Measurements from ENCODE around the gene ZNF316. TPM values are rescaled to one million over a fixed set of nuclear protein-coding genes. Genes with fewer than 3 reads are reported as not detected.
"Not testable (repeated sequence)": the region's sequence is repeated elsewhere in the genome, so short reads cannot be mapped to it uniquely, and the experiment has no call there.

ZNF316 gene
- total and polyA plus RNA-seq, 4 donors, result 5.6 to 42.0 (median 26.6) TPM

- Histone ChIP-seq H3K27ac (ENCODE audit: low read depth in 1 of 2, low read length in 2 of 2) (no peak overlapping the region), H3K36me3 (ENCODE audit: control insufficient read depth in 1 of 2, insufficient read depth in 2 of 2, low read length in 1 of 2) (peaks cover 7 to 9% of the 10 kb centered on the region in 2 donors)
Measured at GRCh38 chr7:6654113-6654841, 17.2 kb downstream of the ZNF316 start.

GRCh38 chr7:6654842-6655610 is 17.9 kb downstream of the ZNF316 start:
- Histone ChIP-seq H3K4me1 (ENCODE audit: control insufficient read depth in 1 of 2, insufficient read depth in 2 of 2, low read length in 2 of 2) (no peaks in the 10 kb centered on the region), H3K9me3 (ENCODE audit: control insufficient read depth, low read length) (peaks cover 1% of the 10 kb centered on the region), H3K27me3 (ENCODE audit: control insufficient read depth in 1 of 2, insufficient read depth in 2 of 2, low read length in 1 of 2) (no peaks in the 10 kb centered on the region), H3K27ac (ENCODE audit: low read depth in 1 of 2, low read length in 2 of 2) (no peak overlapping the region), H3K4me3 (ENCODE audit: low read length in 2 of 2) (no peak overlapping the region), H3K36me3 (ENCODE audit: control insufficient read depth in 1 of 2, insufficient read depth in 2 of 2, low read length in 1 of 2) (peaks cover 7 to 9% of the 10 kb centered on the region in 2 donors)
- WGBS, 2 donors, result 92 to 93% methylated on average over 48 of the region's 48 CpGs
- intact Hi-C loops (cut with DNase I), result no loop called here
- DNase-seq, result no peak
- ATAC-seq (ENCODE audit: low FRiP score), result no peak

More at GRCh38 chr7:6654113-6654841, 17.2 kb downstream of the ZNF316 start:
- Histone ChIP-seq H3K9me3 (ENCODE audit: control insufficient read depth, low read length) (peaks cover 1% of the 10 kb centered on the region), H3K4me3 (ENCODE audit: low read length in 2 of 2) (no peak overlapping the region), H3K27me3 (ENCODE audit: control insufficient read depth in 1 of 2, insufficient read depth in 2 of 2, low read length in 1 of 2) (no peaks in the 10 kb centered on the region), H3K4me1 (ENCODE audit: control insufficient read depth in 1 of 2, insufficient read depth in 2 of 2, low read length in 2 of 2) (no peaks in the 10 kb centered on the region)
- intact Hi-C loops (cut with DNase I), result no loop called here
- ATAC-seq (ENCODE audit: low FRiP score) (no peak), DNase-seq (peak in 1 of 2 donors; percentile 60)
- 91 to 93% methylated on average over 89 to 94 of the region's 94 CpGs for WGBS, 2 donors

- WGBS, 2 donors, result 91 to 94% methylated on average over 16 to 17 of the region's 17 CpGs
- no peaks in the 10 kb centered on the region for H3K4me1 ChIP-seq (ENCODE audit: control insufficient read depth in 1 of 2, insufficient read depth in 2 of 2, low read length in 2 of 2)
- intact Hi-C loops (cut with DNase I), result no loop called here
- ATAC-seq (ENCODE audit: low FRiP score), result no peak
- peaks cover 7 to 9% of the 10 kb centered on the region in 2 donors for H3K36me3 ChIP-seq (ENCODE audit: control insufficient read depth in 1 of 2, insufficient read depth in 2 of 2, low read length in 1 of 2)
- no peaks in the 10 kb centered on the region for H3K27me3 ChIP-seq (ENCODE audit: control insufficient read depth in 1 of 2, insufficient read depth in 2 of 2, low read length in 1 of 2)
- DNase-seq, result no peak
- peaks cover 1% of the 10 kb centered on the region for H3K9me3 ChIP-seq (ENCODE audit: control insufficient read depth, low read length)
- H3K27ac ChIP-seq (ENCODE audit: low read depth in 1 of 2, low read length in 2 of 2), result no peak overlapping the region
- no peak overlapping the region for H3K4me3 ChIP-seq (ENCODE audit: low read length in 2 of 2)
Measured at GRCh38 chr7:6655636-6656385, 18.7 kb downstream of the ZNF316 start.

- no peaks in the 10 kb centered on the region for H3K27me3 ChIP-seq (ENCODE audit: control insufficient read depth in 1 of 2, insufficient read depth in 2 of 2, low read length in 1 of 2)
- no peaks in the 10 kb centered on the region for H3K4me1 ChIP-seq (ENCODE audit: control insufficient read depth in 1 of 2, insufficient read depth in 2 of 2, low read length in 2 of 2)
- H3K36me3 ChIP-seq (ENCODE audit: control insufficient read depth in 1 of 2, insufficient read depth in 2 of 2, low read length in 1 of 2), result peaks cover 7 to 9% of the 10 kb centered on the region in 2 donors
- no peak overlapping the region for H3K4me3 ChIP-seq (ENCODE audit: low read length in 2 of 2)
- DNase-seq (no peak), ATAC-seq (ENCODE audit: low FRiP score) (no peak)
- H3K27ac ChIP-seq (ENCODE audit: low read depth in 1 of 2, low read length in 2 of 2), result no peak overlapping the region
- H3K9me3 ChIP-seq (ENCODE audit: control insufficient read depth, low read length), result peaks cover 1% of the 10 kb centered on the region
- intact Hi-C loops (cut with DNase I), result no loop called here
- WGBS, 2 donors, result 93 to 96% methylated on average over 9 of the region's 9 CpGs
Measured at GRCh38 chr7:6656413-6656812, 19.3 kb downstream of the ZNF316 start.

- Histone ChIP-seq H3K4me3 (ENCODE audit: low read length in 2 of 2) (no peak overlapping the region), H3K36me3 (ENCODE audit: control insufficient read depth in 1 of 2, insufficient read depth in 2 of 2, low read length in 1 of 2) (peaks cover 2 to 9% of the 10 kb centered on the region in 2 donors), H3K9me3 (ENCODE audit: control insufficient read depth, low read length) (no peaks in the 10 kb centered on the region), H3K27ac (ENCODE audit: low read depth in 1 of 2, low read length in 2 of 2) (no peak overlapping the region), H3K4me1 (ENCODE audit: control insufficient read depth in 1 of 2, insufficient read depth in 2 of 2, low read length in 2 of 2) (no peaks in the 10 kb centered on the region), H3K27me3 (ENCODE audit: control insufficient read depth in 1 of 2, insufficient read depth in 2 of 2, low read length in 1 of 2) (no peaks in the 10 kb centered on the region)
- intact Hi-C loops (cut with DNase I), result no loop called here
- DNase-seq (no peak), ATAC-seq (ENCODE audit: low FRiP score) (no peak)
- WGBS, 2 donors, result 32 to 36% methylated on average over 11 of the region's 11 CpGs
Measured at GRCh38 chr7:6658618-6659345, 21.7 kb downstream of the ZNF316 start.

- 92 to 96% methylated on average over 7 to 26 of the region's 34 CpGs for WGBS, 2 donors
- intact Hi-C loops (cut with DNase I); H3K36me3 ChIP-seq (ENCODE audit: control insufficient read depth in 1 of 2, insufficient read depth in 2 of 2, low read length in 1 of 2); H3K27me3 ChIP-seq (ENCODE audit: control insufficient read depth in 1 of 2, insufficient read depth in 2 of 2, low read length in 1 of 2); H3K27ac ChIP-seq (ENCODE audit: low read depth in 1 of 2, low read length in 2 of 2); H3K4me1 ChIP-seq (ENCODE audit: control insufficient read depth in 1 of 2, insufficient read depth in 2 of 2, low read length in 2 of 2); ATAC-seq (ENCODE audit: low FRiP score); DNase-seq; H3K4me3 ChIP-seq (ENCODE audit: low read length in 2 of 2); H3K9me3 ChIP-seq (ENCODE audit: control insufficient read depth, low read length): not testable (repeated sequence)
Measured at GRCh38 chr7:6670851-6671250, 33.7 kb downstream of the ZNF316 start.

- Histone ChIP-seq H3K4me1 (ENCODE audit: control insufficient read depth in 1 of 2, insufficient read depth in 2 of 2, low read length in 2 of 2) (no peaks in the 10 kb centered on the region), H3K36me3 (ENCODE audit: control insufficient read depth in 1 of 2, insufficient read depth in 2 of 2, low read length in 1 of 2) (no peaks in the 10 kb centered on the region), H3K27ac (ENCODE audit: low read depth in 1 of 2, low read length in 2 of 2) (no peak overlapping the region), H3K4me3 (ENCODE audit: low read length in 2 of 2) (no peak overlapping the region), H3K9me3 (ENCODE audit: control insufficient read depth, low read length) (peaks cover 12% of the 10 kb centered on the region), H3K27me3 (ENCODE audit: control insufficient read depth in 1 of 2, insufficient read depth in 2 of 2, low read length in 1 of 2) (no peaks in the 10 kb centered on the region)
- intact Hi-C loops (cut with DNase I), result no loop called here
- DNase-seq (no peak), ATAC-seq (ENCODE audit: low FRiP score) (no peak)
- 97 to 99% methylated on average over 1 of the region's 1 CpG for WGBS, 2 donors
Measured at GRCh38 chr7:6675807-6676405, 38.8 kb downstream of the ZNF316 start.

GRCh38 chr7:6680146-6680545 is 43.0 kb downstream of the ZNF316 start:
- ATAC-seq (ENCODE audit: low FRiP score) (no peak), DNase-seq (no peak)
- peaks cover 28% of the 10 kb centered on the region for H3K9me3 ChIP-seq (ENCODE audit: control insufficient read depth, low read length)
- WGBS, 2 donors, result 97 to 99% methylated on average over 1 of the region's 1 CpG
- intact Hi-C loops (cut with DNase I), result no loop called here
- no peaks in the 10 kb centered on the region for H3K4me1 ChIP-seq (ENCODE audit: control insufficient read depth in 1 of 2, insufficient read depth in 2 of 2, low read length in 2 of 2)
- H3K36me3 ChIP-seq (ENCODE audit: control insufficient read depth in 1 of 2, insufficient read depth in 2 of 2, low read length in 1 of 2), result no peaks in the 10 kb centered on the region
- H3K4me3 ChIP-seq (ENCODE audit: low read length in 2 of 2), result no peak overlapping the region
- H3K27me3 ChIP-seq (ENCODE audit: control insufficient read depth in 1 of 2, insufficient read depth in 2 of 2, low read length in 1 of 2), result no peaks in the 10 kb centered on the region
- H3K27ac ChIP-seq (ENCODE audit: low read depth in 1 of 2, low read length in 2 of 2), result no peak overlapping the region

Data from aorta (tissue), 5 donors.